Spinal cord (tissue), 10 donors: ENCODE measurements around the gene DNAI1. TPM values are rescaled to one million over a fixed set of nuclear protein-coding genes. Genes with fewer than 3 reads are reported as not detected.
A peak's percentile ranks its signal among the peaks of the same experiment; 100 is the strongest.

Experiments
- DNase-seq, 6 donors: peaks; one replicate each; pipeline versions ENCODE4 v3.0.0 to v3.0.0-alpha.2; 2013 to 2015; ENCODE audit warnings: low spot score in 6 of 6, low read depth in 4 of 6
- H3K27ac ChIP-seq: one replicate; pipeline ENCODE4 v1.5.1; 2013; ENCODE audit warnings: low read depth, low read length, control low read depth
- H3K27me3 ChIP-seq: one replicate; pipeline ENCODE4 v1.6.1; 2013; ENCODE audit warnings: low read length; ENCODE audit not compliant: control insufficient read depth, insufficient read depth
- H3K36me3 ChIP-seq: one replicate; pipeline ENCODE4 v1.6.1; 2013; ENCODE audit warnings: low read length; ENCODE audit not compliant: control insufficient read depth, insufficient read depth
- H3K4me1 ChIP-seq: one replicate; pipeline ENCODE4 v1.6.1; 2013; ENCODE audit warnings: low read length; ENCODE audit not compliant: control insufficient read depth, insufficient read depth
- H3K4me3 ChIP-seq: one replicate; pipeline ENCODE4 v1.5.1; 2013; ENCODE audit warnings: low read depth, low read length, control low read depth
- H3K9me3 ChIP-seq: one replicate; pipeline ENCODE4 v1.6.1; 2013; ENCODE audit warnings: low read length; ENCODE audit not compliant: control insufficient read depth, insufficient read depth
- WGBS: methylation state at CpG from one replicate; pipeline ENCODE4 v1.1.5; 2013; ENCODE audit warnings: missing lambda C conversion rate; ENCODE audit not compliant: insufficient coverage; 5-methylcytosine and 5-hydroxymethylcytosine counted together
- polyA plus RNA-seq, 2 donors: library from polyadenylated mRNA; unstranded; fragments of 120-200 nt; gene quantifications; one replicate each; pipeline ENCODE4 v1.2.1, GENCODE V29; 2013; ENCODE audit not compliant: insufficient read length in 2 of 2
- total RNA-seq, 2 donors: library from RNA; depleted of rRNA in 1 of 2; stranded (reverse); fragments of 120-200 nt in 1 of 2; fragments of >200 nt in 1 of 2; gene quantifications; one replicate each; pipeline versions ENCODE4 v1.2.3 to v1.2.4, GENCODE V29; 2013 to 2014
- donor health status: healthy.

DNAI1 gene
- total and polyA plus RNA-seq, 4 donors, result 3.5 to 24.8 (median 10.4) TPM

DNA sequence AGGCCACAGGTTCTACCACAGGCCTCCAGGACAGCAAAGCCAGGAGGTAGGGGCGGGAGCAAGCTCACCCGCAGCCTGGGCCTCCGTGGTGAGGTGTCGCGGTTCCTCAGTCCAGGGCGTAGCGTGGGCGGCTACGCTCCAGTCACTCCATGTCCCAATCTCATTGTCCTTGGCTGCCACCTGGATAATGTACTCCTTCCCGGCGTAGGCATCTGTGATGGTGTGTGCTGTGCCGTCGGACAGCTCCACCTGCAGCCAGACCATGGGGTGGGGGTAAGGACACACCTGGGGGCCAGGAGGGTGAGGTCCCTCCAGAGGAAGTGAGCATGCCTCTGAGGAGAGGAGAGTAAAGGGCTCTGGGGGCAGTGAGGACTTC lies 94.0 kb downstream of the DNAI1 start:
- no peak for DNase-seq
- no peaks in the 10 kb centered on the region for H3K27me3 ChIP-seq
- no peak overlapping the region for H3K27ac ChIP-seq
- H3K9me3 ChIP-seq, result no peaks in the 10 kb centered on the region
- peaks cover 24% of the 10 kb centered on the region for H3K4me1 ChIP-seq
- peaks cover 79% of the 10 kb centered on the region for H3K36me3 ChIP-seq
- H3K4me3 ChIP-seq, result no peak overlapping the region
- 96% methylated on average over 13 of the region's 13 CpGs for WGBS

DNA sequence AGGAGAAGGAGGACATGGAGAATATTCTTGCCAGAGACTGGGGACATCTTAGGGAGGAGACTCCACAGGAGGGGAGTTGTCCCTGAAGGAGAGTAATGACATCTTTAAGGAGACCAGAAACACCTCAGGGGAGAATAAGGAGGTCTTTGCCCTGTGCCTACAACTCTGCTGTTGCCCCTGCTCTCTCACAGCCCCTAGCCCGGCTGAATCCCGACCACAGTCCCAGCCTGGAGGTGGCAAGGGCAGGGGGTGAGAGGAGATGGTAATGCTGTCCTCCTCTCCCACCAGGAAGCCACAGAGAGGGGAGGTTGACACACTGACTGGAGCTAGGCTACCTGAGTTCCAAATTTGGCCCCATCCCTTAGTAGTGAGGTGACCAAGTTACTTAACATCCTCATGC lies 94.4 kb downstream of the DNAI1 start:
- WGBS, result no CpG with 5 or more reads among the region's 2 CpGs

DNA sequence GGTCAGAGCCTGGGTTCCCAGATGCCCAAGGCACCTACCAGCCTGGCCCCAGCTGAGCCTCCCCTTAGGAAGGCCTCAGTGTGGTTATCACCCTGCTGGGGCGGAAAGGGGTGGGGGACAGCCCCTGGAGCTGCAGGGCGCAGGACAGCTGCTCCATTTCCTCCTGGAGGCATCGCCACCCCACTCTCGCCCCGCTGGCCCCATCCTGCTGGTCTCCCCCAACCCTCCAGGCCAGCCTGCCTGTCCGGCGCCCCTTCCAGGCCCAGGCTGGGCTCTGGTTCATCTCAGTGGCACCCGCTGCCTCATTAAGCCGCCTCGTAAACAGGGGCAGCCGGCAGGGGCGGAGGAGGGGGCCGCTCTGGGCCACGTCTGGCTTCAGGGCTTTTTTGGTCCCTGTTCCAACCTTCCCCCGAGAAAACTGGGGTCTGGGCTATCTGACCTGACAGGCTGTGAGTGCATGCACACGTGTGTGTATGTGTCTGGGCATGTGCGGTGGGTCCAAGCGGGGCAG lies 95.0 kb downstream of the DNAI1 start:
- Histone ChIP-seq H3K27ac (no peak overlapping the region), H3K4me1 (peaks cover 21% of the 10 kb centered on the region), H3K9me3 (no peaks in the 10 kb centered on the region), H3K4me3 (no peak overlapping the region), H3K27me3 (no peaks in the 10 kb centered on the region), H3K36me3 (peaks cover 87% of the 10 kb centered on the region)
- WGBS, result 72% methylated on average over 17 of the region's 18 CpGs
- DNase-seq, result no peak

More for the DNA sequence above, 94.4 kb downstream of the DNAI1 start:
- H3K27ac ChIP-seq, result no peak overlapping the region
- peaks cover 22% of the 10 kb centered on the region for H3K4me1 ChIP-seq
- H3K27me3 ChIP-seq, result no peaks in the 10 kb centered on the region
- no peak for DNase-seq
- H3K36me3 ChIP-seq, result peaks cover 83% of the 10 kb centered on the region
- H3K9me3 ChIP-seq, result no peaks in the 10 kb centered on the region
- H3K4me3 ChIP-seq, result no peak overlapping the region

DNA sequence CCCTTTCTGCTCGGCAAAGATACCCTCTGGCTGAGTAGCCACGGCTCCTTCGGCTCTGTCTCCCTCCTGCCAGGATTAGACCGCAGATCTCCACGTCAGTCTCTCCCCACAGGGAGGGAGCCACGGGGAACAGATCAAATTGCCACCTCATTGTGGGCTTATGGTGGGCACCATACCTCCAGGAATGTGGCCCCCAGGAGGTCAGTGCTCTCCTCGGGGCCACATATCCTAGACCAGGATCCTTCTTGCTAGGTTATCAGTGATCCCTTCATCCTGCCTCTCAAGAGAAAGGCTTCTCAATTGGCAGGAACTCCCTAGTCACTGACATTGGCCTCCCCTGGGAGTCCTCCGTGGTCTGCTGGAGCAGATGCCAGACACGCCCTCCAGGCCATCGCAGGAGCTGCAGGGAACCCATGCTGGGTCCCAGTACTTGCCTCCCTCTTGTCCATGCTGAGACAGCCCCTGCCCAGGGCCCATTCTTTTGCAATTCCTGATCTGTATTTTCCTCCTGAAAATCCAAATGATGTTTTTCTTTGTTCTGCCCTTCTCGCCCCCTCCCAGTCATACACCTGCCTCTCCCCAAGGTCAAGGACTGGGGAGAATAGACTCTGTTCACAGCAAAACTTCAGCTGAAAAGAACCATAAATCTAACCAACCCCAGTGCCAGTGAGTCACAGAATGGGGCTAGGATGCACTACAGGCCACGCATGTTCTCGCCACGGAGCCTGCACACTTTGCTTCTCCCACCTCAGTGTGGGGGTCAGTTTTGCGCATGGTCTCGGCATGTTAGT lies 95.8 kb downstream of the DNAI1 start:
- H3K4me3 ChIP-seq, result no peak overlapping the region
- peaks cover 92% of the 10 kb centered on the region for H3K36me3 ChIP-seq
- no peak overlapping the region for H3K27ac ChIP-seq
- H3K9me3 ChIP-seq, result no peaks in the 10 kb centered on the region
- WGBS, result 62% methylated on average over 11 of the region's 16 CpGs
- no peaks in the 10 kb centered on the region for H3K27me3 ChIP-seq
- H3K4me1 ChIP-seq, result peaks cover 25% of the 10 kb centered on the region
- DNase-seq, result no peak

DNA sequence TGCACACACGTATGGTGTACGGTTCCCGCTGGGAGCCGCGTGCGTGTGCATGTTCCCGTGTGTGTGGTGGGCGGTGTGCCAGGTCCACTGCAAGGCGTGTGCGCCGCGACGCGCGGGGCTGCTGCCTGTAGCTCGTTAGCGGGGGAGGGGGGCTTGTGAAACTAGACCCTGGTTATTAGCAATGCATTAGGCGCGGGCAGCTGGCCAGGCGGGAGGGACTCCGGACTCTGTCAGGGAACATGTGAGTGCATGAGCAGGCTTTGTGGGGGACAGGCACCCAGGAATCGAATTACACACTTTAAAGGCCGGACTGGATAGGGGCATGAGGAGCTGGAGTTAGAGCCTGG lies 96.4 kb downstream of the DNAI1 start:
- Histone ChIP-seq H3K4me1 (peaks cover 31% of the 10 kb centered on the region), H3K4me3 (no peak overlapping the region), H3K9me3 (no peaks in the 10 kb centered on the region), H3K27ac (no peak overlapping the region), H3K27me3 (no peaks in the 10 kb centered on the region), H3K36me3 (peaks cover 88% of the 10 kb centered on the region)
- WGBS, result 16% methylated on average over 23 of the region's 23 CpGs
- DNase-seq, result peak in 2 of 6 donors; percentile 75 to 76

DNA sequence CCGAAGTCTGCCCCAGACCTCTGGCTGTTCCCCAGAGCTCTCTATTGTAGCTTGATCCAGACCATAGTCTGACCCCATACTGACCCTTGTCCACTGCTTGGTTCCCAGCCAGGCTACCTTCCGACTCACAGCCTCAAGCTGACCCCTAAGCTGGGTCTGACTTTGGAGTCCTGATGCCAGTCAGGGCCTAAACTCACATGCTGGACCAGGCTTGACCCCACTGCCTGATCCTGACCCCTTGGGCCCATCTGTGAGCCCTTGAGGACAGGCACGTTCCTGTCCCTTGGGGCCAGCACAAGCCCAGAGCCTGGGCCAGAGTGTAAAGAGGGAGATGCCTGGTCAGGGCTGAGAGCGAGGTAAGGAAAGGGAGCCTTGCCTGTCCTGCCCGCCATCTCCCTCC lies 96.9 kb downstream of the DNAI1 start:
- no peak overlapping the region for H3K4me3 ChIP-seq
- 56% methylated on average over 3 of the region's 5 CpGs for WGBS
- H3K27ac ChIP-seq, result no peak overlapping the region
- no peaks in the 10 kb centered on the region for H3K9me3 ChIP-seq
- no peak for DNase-seq
- H3K36me3 ChIP-seq, result peaks cover 84% of the 10 kb centered on the region
- H3K4me1 ChIP-seq, result peaks cover 35% of the 10 kb centered on the region
- no peaks in the 10 kb centered on the region for H3K27me3 ChIP-seq

DNA sequence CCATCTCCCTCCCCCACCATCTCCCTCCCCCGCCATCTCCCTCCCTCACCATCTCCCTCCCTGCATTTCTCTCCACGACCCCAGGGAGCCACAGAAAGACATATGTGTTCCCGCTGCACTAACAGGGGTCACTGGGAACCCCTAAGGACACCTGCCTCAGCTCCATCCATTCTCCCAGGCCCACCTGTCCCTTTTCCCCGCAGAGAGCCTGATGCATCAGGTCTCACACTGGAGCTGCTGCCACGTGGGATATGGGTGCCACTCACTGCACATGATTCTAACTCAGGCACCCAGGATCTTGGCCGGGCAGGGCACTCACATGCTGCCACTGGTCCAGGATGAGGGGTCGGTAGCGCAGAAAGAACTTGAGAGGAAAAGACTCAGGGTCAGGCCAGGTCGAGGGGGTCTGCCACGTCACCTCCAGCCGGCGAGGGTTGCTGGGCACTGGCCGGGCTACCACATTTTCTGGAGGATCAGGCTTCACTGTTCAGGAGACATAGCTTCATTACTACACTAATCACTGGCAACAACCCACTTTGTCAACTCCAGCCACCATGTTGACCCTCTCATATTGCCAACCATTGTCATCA lies 97.4 kb downstream of the DNAI1 start:
- Histone ChIP-seq H3K36me3 (peaks cover 84% of the 10 kb centered on the region), H3K4me1 (peaks cover 41% of the 10 kb centered on the region), H3K4me3 (no peak overlapping the region), H3K27ac (no peak overlapping the region), H3K27me3 (no peaks in the 10 kb centered on the region), H3K9me3 (no peaks in the 10 kb centered on the region)
- no peak for DNase-seq
- 81% methylated on average over 11 of the region's 13 CpGs for WGBS

DNA sequence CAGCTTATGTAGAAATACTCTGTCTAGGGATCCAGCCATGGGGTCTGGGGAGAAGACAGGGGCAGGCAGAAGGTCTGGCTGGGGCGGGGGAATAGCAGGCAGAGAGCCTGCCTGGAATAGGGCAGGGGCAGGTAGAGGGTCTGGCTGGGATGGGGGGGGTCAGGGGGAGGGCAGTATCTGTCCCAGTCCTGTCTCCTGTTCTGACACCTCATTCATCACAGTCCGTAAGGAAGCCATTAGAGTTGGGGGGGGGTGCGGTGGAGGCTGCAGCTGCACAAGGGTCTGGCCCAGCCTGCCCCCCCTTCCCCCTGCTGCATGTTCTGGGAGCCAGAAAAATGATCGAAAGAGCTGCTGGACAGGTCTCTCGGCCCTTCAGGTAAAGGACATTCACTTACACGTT lies 98.3 kb downstream of the DNAI1 start:
- Histone ChIP-seq H3K9me3 (no peaks in the 10 kb centered on the region), H3K27me3 (no peaks in the 10 kb centered on the region), H3K4me3 (no peak overlapping the region), H3K36me3 (peaks cover 76% of the 10 kb centered on the region), H3K4me1 (peaks cover 41% of the 10 kb centered on the region), H3K27ac (no peak overlapping the region)
- WGBS, result 73% methylated on average over 2 of the region's 6 CpGs
- DNase-seq, result no peak

DNA sequence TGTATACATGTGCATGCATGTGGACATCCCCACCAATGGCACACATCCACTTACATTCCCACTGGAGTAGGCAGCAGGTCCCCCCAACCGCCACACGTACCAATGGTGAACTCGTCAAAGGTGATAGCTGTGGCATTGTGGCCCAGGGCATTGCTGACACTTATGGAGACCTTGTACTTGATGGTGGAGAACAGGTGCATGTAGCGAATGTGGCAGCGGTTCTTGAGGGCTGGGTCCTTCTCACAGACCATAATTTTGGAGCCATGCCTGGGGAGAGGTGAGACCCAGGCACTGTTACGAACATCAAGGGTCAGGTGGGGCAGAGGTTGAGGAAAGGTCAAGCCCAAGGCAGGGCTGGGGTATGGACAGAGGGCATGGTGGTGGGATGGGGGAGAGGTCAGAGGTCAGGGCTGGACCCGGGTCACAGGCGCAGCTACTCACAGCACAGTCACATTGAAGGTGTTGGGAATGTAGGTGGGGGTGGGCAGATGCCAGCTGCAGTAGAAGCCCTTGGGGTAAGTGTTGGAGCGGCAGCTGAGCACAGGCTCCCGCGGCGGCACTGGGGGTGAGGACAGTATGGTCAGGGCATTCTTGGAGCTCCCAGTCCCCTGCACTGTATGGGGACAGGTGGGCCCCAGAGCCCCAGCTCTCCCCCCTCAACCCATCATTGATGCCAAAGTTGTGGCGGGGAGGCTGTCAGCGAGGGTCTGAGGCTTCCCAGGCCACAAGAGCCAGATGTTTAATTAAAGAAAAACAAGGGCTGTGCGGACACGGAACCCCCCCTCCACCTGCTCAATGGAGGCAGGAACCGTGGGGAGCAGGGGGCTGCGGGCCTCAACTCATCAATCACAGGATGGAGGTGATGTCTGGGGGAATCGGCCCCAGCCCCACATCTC lies 99.1 kb downstream of the DNAI1 start:
- no peaks in the 10 kb centered on the region for H3K9me3 ChIP-seq
- 74% methylated on average over 10 of the region's 19 CpGs for WGBS
- DNase-seq, result no peak
- no peak overlapping the region for H3K27ac ChIP-seq
- H3K27me3 ChIP-seq, result no peaks in the 10 kb centered on the region
- peaks cover 76% of the 10 kb centered on the region for H3K36me3 ChIP-seq
- no peak overlapping the region for H3K4me3 ChIP-seq
- H3K4me1 ChIP-seq, result peaks cover 41% of the 10 kb centered on the region
